Cardiac fibroblast (primary cell): Measurements from ENCODE around the gene TBPL1.

ENCODE experiments used
- DNase-seq, 2 donors: peaks; one replicate each; pipeline versions ENCODE4 v3.0.0 to v3.0.0-alpha.2; 2010; ENCODE audit warnings: low read depth in 2 of 2
- H3K4me3 ChIP-seq, 2 donors: replicated peaks in 1 of 2; 1 replicate in 1 of 2; 2 replicates in 1 of 2; pipeline ENCODE4 v1.5.1; 2011; ENCODE audit warnings: low read depth in 2 of 2, low read length in 2 of 2, mild to moderate bottlenecking in 2 of 2, moderate library complexity in 1 of 2
- CTCF ChIP-seq: IDR thresholded peaks from one replicate; pipeline ENCODE4 v1.5.1; 2011; ENCODE audit warnings: low read depth, mild to moderate bottlenecking, low read length, inconsistent platforms

The TBPL1 gene

GRCh38 chr6:133985970-133986369 is 32.9 kb downstream of the TBPL1 start:
- no peak for TF ChIP-seq CTCF
- DNase-seq = no peak
- no peak overlapping the region for H3K4me3 ChIP-seq

- DNase-seq = no peak
- no peak overlapping the region for H3K4me3 ChIP-seq
- TF ChIP-seq CTCF = no peak
Observed at GRCh38 chr6:133986942-133987341, 33.9 kb downstream of the TBPL1 start.

- no peak for TF ChIP-seq CTCF
- no peak overlapping the region for H3K4me3 ChIP-seq
- no peak for DNase-seq
Observed at GRCh38 chr6:133989525-133989924, 36.5 kb downstream of the TBPL1 start.

GRCh38 chr6:133990321-133990720 is 37.3 kb downstream of the TBPL1 start:
- H3K4me3 ChIP-seq = no peak overlapping the region
- no peak for DNase-seq
- no peak for TF ChIP-seq CTCF

- H3K4me3 ChIP-seq = no peak overlapping the region
- peak; percentile 68 to 77 for DNase-seq
- no peak for TF ChIP-seq CTCF
Observed at GRCh38 chr6:133991096-133991593, 38.1 kb downstream of the TBPL1 start.

- no peak overlapping the region for H3K4me3 ChIP-seq
- DNase-seq = peak in 1 of 2 donors; percentile 80
- TF ChIP-seq CTCF = no peak
Observed at GRCh38 chr6:133992992-133993680, 40.1 kb downstream of the TBPL1 start.

GRCh38 chr6:133995296-133995695 is 42.3 kb downstream of the TBPL1 start:
- no peak for TF ChIP-seq CTCF
- no peak overlapping the region for H3K4me3 ChIP-seq
- no peak for DNase-seq
